HuH-7 (cell line): ENCODE data around the gene AGPAT1.
A peak's percentile ranks its signal among the peaks of the same experiment; 100 is the strongest.
"Not testable (repeated sequence)": the region's sequence is repeated elsewhere in the genome, so short reads cannot be mapped to it uniquely, and the experiment has no call there.

Experiments used
- DNase-seq: peaks from one replicate; pipeline ENCODE4 v3.0.0; 2011; ENCODE audit warnings: low spot score

AGPAT1 gene

DNA sequence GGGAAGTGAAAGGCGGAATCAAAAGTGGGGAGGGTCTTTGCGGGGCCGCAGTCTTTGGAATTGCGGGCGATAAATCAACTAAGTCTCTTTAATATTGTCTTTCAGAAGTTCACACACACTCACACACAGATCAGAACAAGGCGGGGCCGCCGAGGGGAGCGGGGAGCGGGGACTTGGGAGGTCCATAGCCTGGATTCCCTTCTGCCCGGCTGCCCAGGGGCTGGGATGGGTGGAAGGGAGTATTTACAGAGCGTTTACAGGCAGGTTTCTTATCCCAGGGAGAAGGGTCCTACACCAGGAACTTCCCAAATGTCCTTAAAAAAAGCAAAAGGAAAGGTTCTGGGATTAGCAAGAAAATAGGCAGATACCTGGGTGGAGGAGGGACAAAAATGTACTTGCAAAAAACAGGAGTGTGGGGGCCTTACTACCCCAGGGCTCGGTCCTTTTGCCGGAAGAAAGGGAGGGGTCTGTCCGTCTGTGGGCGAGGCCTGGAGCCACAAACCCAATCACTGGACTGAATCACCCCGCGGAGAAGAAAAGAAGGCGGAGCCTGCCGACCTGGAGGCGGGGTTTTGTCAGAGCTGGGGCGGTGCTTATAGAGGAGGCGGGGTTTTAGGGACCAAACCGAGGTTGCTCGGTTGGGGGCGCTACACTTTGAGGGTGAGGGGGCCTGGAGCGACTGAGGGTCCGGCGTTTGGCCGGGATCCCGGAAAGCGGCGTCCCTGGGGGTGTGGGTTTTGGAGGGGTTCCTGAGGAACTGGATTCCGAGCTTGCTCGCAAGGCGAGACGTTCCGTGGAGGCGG, 27.4 kb downstream of the AGPAT1 start:
- no peak for DNase-seq

DNA sequence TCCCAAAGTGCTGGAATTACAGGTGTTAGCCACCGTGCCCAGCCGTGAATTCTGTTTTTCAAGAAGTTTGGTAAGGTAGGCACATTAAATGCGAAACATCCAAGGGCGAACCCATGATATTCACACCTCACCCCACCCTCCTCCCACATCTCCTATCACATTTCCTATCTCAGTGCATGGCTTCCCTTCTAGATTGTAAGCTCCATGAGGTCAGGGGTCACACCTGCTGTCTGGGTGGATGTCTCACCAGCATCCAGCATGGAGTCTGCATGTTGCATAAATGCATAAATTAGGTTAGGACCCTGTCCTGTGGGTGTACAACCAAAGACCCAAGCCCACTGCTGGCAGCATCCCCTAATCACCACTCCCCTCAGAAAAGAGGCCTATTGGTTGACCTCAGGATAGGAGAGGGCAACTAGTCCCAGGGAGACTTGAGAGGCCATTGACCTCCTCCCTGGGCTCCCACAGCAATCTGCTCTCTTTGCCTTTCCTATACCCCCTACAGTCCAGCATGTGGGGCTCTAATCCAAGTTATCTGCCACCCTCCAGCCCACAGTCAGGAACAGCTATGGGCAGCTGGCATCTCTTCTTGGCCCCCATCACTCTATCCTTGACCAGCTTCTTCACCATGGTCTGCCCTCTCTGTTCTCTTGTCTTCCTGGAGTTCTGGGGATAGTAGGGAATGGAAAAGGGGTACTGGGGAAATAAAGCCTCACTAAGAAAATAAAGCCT, 28.3 kb downstream of the AGPAT1 start:
- DNase-seq = no peak

DNA sequence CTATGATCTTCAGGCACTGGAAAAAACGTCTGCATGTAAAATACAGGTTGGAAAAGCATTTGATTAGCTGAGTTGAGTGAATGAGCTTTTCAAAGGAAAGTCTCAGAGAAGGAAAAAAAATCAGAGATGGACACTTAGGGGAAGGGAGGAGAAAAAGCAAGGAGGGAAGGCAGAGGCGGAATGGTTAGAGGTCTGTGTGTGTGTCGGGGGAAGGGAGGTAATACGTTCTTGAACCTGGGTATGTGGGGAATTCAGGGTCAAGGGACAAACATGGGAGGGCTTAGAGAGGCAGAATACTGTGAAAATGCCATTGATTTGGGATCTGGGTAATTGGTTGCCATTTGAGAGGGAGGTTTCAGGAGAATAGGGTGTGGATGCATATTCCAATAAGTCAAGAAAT, 29.2 kb downstream of the AGPAT1 start:
- no peak for DNase-seq

DNA sequence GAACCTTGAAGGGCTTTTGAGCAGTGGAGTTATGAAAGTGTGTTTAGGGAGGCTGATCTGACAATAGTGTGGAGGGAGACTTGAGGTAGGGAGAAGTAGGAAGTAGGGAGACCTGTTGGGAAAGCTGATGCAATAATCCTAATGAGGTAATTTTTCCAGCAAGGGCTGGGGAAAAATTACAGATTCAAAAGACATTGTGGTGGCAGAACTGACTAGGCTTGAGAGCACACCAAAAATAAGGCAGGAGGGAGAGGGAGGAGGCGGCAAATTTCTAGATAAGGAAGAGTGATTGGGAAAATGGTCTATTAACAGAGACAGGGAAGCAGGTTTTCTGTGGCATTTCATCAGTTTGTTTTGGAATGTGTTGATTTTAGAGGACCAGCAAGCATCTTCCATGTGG, 29.6 kb downstream of the AGPAT1 start:
- no peak for DNase-seq

DNA sequence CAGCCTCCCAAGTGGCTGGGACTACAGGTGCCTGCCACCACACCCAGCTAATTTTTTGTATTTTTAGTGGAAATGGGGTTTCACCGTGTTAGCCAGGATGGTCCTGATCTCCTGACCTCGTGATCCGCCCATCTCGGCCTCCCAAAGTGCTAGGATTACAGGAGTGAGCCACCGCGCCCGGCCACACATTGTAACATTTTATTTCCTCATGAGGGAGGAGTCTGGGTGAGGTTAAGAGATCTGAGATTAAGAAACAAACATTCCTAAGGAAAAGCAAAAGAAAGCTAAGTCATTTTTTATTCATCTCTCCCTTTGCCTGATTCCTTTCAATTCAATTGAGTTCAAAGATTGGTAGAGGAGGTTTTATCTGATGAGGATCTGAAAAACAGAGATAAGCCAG, 31.6 kb downstream of the AGPAT1 start:
- not testable (repeated sequence) for DNase-seq

DNA sequence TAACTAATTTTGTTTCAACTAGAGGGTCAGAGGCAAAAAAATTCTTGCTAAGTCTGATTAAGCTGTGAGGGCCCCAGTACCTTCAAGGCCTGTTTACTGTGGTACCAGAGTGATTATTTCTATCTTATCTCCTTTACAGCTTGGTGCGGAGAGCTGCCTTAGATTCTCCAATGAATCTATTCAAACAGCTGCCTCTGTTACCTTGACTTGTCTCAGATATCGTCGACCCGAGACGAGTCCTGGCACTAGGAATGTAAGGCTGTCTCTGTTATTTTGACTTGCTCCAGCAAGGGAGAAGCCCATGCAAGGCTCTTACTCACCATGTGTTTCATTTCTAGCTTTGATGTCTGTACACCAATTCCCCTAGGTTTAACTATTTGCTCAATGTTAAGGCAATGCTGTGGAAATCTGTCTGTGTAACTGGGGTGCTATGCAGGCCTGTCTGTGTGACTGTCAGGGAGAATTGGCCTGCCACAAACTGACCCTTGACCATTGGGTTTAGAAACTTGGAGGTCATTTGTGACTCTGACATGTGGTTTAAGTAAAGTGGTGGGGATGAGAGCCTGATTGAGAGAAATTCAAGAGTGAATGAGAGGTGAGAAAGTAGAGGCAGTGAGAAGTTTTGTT, 35.4 kb downstream of the AGPAT1 start:
- DNase-seq = no peak

DNA sequence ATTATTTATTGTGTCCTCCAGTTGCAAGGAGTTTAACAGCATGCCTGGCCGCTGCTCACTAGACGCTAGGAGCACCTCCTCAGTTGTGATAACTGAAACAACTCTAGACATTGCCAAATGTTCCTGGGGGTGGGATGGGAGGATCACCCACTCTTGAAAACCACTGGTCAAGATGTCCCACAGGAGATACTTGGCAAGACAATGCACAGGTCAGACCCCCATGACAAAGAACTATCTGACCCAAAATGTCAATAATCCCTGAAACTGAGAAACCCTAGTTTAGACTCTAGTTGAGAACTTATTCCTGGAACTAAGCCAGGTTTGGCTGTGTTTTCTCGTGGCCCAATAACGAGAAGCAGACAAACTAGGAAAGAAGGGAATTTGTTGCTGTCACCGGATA, 36.3 kb downstream of the AGPAT1 start:
- DNase-seq = no peak

DNA sequence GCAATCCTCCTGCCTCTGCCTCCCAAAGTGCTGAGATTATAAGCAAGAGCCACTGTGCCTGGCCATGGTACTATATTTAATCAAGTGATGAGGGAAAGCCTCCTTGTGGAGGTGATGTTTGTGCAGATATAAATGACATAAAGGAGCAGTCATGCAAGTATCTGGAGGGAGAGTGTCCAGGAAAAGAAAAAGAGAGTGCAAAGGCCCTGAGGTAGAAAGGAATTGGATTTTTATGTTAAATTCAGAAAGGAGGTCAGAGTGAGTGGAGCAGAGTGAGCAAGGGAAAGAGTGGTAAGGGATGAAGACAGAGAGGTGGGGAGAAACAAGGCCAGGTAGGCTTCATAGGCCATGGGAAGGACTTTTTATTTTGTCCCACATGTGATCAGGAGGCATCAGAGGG, 38.4 kb downstream of the AGPAT1 start:
- no peak for DNase-seq

DNA sequence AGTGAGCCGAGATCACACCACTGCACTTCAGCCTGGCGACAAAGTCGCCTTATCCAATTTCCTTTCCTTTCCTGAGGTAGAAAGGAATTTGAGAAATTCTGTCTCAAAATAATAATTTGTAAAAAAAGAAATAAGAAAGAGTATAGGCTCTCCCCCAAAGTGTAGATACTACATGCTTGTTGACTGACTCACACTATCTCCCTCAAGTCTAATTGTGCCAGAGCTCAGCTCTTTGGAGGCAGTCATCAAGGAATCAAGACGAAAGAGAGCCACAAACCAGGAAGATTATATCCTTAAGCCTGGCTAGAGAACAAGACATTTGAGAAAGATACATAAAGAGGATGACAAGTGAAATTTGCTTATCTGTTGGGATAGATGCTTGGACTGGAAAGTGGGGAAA, 42.1 kb downstream of the AGPAT1 start:
- DNase-seq = no peak

DNA sequence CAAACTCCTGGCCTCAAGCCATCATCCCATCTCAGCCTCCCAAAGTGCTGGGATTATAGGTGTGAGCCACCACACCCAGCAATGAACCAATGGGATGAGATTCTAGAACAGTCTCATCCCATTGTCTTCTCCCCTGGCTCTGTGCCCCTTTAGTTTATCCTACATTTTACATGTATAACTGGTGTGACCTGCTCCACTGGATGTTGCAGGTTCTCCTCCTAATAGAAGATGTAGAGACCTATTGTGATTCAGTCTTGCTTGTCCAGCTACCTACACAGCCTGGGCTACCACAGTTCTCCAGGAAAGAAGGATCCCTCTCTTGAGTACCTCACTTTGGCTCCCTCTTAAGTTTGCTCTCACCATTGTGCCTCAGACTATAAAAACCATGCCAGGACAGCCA, 43.8 kb downstream of the AGPAT1 start:
- no peak for DNase-seq

DNA sequence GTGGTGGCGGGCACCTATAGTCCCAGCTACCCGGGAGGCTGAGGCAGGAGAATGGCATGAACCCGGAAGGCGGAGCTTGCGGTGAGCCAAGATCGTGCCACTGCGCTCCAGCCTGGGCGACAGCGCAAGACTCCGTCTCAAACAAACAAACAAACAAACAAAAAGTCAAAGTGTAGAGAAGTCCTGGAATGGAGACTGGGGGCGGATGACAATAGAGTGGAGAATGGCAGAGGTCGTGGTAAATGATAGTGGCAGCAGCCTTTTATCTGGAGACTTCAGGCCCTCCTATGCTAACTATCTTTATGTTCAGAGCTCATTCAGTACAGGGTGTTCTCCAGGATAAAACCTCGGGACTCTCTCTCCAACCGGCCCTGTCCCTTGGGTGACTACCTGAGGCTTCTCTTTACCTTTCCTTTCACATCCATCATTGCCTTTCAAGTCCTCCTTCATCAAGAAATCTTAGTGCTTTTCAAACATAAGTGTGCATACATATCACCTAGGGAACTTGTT, 44.4 kb downstream of the AGPAT1 start:
- no peak for DNase-seq

DNA sequence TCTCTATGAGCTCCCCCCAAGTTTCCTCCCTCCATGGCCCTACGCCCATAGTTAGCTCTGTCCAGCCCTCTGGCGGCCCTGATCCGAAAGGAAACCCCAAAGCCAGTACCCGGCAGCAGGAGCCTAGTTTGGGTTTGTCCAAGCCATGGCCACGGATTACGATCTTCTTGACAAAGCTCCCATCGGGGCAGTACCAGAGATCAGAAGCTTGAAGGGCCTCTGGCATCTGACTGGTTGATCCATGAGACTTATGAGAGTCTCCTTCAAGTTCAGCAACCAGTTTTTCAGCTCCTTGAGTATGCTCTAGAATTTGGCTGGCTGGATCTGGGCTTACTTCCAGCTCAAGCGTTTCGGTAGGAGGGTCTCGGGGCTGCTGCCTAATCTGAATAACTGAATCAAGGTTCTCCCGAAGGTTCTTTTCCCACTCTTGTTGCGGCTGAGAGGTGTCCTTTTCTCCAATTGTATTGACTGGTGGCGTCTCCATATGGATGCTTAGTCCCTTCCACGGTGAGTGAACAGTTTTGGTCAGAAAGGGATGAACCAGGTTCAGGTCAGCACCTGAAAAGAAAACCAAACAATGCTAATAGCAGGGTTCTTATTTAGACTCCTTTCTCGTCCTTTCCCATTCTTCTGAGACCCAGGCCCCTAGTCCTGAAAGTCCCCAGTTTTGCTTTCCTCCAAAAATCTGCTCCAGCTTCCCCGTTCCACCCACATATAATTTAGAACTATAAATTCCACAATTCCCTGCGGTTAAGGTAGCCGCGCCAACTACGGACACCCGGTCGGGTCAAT, 46.4 kb downstream of the AGPAT1 start:
- no peak for DNase-seq

DNA sequence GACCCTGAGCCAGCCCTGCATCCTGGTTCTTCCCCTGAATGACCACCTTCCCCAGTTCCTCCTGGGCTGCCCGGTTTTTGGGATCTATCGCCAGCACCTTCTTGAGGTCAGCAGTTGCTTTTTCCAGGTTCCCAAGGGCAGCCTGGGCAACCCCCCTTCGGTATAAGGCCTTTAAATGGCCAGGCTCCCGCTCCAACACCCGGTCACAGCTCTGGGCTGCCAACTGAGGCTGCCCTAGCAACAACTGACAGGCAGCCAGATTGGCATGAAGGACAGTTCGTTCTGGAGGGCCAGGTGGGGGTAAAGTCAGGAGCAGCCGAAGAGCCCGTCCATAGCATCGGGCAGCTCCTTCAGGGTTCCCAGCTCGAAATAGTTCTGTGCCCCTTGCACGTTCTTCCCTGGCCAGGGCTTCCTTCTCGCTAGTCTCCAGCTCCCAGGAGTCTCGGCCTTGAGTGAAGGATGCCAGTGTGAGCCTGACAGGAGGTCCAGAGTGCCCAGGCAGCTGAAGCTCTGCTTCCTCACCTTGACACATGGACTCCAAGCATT, 47.1 kb downstream of the AGPAT1 start:
- DNase-seq = no peak

DNA sequence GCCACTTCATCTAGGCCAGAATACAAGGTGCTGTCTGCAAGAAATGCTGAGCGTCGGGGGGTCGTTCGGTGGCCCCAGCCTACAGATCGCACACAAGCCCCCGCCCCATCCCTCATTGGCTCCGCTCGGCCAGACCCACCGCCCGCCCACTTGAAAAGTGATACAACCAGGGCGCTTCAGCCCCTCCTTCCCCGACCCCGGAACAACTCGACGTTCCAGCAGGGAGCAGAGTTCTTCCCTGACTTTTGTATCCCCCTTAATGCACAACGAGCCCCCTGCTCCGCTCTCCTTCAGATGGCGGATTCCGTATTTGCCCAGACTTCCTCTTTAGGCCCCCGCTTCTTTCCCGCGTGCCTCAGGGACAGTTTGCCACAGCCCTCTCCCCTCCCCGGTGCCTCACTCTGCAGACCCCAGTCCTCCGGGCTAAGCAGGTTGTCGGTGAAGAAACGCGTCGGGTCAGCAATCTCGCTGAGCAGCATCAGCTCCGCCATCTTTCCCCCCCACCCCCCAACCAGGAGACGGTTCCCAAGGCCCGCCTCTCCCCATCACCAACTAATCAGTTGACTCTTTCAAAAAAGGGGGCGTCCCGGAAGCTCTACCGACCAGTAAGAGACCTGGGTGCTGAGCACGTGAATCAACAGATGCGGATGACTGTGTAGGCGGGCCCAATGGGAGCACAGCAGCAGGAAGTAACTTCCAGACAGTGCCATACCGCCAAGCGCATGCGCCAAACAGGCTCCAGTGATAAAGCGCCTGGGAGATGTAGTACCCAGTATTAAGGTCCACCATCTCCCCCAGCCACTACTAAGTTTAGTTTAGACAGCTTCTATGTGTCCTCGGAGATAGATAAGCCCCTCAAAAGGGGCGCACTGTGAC, 47.9 kb downstream of the AGPAT1 start, which contains the start of gene ATF6B:
TSS of gene ATF6B (minus strand) at position 530 of the 876 bp plus-strand sequence. CDS start at position 491, 39 bp downstream.
- DNase-seq = peak; percentile 90

DNA sequence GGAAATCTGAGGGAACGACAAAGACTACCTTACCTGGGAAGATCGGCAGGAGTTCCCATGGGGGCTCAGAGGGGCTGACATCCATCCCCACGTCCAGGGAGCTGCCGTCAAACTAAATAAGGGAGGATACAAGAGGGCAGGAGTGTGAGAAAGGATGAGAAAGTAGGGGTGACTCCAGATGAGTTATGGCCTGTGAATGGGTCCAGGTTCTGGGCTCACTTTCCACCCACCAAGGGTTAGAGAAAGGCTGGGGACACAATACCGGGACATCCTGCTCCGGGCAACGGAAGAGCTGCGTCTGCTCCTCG, 48.5 kb downstream of the AGPAT1 start:
- no peak for DNase-seq

DNA sequence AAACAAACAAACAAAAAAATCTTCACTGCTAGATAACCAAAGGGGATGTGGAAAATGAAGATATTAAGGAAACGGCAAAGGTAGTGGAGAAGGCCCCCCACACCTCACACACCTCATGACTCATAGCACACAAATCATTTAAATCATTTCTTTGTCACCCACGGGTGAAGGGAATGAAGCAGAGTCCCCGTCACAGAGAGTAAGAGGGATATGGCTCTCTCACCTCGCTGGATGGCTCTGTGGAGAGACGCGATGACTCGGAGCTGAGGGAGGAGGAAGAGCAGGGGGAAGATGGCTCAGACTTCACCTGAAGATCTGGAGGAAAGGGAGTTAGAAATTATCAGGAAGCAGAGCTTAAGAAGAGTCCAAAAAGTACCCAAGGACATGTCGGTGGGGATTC, 49.0 kb downstream of the AGPAT1 start:
- no peak for DNase-seq

DNA sequence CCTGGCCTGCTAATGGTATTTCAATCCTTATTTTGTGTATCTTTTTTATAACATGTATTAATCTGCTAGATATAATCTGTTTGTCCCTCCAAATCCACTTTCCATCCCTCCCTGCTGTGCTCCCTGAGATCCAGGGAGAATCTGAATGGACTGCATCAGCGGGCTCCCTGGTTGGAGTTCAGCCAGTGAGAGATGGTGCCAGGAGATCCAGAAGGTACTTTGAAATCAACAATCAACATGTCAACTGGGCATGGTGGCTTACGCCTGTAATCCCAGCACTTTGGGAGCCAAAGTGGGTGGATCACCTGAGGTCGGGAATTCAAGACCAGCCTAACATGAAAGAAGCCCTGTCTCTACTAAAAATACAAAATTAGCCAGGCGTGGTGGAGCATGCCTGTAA, 52.2 kb downstream of the AGPAT1 start:
- no peak for DNase-seq

DNA sequence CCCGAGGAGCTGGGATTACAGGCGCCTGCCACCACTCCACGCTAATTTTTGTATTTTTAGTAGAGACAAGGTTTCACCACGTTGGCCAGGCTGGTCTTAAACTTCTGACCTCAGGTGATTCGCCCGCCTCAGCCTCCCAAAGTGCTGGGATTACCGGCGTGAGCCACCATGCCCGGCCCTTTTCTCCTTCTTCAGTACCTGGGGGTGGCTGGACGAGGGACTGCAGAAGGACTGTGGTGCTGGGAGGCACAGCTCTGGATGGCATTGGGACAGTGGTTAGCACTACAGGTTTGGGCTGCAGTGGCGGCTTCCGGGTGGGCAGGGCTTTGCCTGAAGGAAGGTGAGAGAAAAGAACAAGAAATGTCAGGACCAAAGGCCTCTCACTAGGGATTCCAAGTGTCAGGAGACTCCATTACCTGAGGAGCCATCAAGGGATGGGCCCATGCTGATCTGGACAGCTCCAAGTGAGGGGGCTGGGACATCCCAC, 55.3 kb downstream of the AGPAT1 start:
- no peak for DNase-seq

DNA sequence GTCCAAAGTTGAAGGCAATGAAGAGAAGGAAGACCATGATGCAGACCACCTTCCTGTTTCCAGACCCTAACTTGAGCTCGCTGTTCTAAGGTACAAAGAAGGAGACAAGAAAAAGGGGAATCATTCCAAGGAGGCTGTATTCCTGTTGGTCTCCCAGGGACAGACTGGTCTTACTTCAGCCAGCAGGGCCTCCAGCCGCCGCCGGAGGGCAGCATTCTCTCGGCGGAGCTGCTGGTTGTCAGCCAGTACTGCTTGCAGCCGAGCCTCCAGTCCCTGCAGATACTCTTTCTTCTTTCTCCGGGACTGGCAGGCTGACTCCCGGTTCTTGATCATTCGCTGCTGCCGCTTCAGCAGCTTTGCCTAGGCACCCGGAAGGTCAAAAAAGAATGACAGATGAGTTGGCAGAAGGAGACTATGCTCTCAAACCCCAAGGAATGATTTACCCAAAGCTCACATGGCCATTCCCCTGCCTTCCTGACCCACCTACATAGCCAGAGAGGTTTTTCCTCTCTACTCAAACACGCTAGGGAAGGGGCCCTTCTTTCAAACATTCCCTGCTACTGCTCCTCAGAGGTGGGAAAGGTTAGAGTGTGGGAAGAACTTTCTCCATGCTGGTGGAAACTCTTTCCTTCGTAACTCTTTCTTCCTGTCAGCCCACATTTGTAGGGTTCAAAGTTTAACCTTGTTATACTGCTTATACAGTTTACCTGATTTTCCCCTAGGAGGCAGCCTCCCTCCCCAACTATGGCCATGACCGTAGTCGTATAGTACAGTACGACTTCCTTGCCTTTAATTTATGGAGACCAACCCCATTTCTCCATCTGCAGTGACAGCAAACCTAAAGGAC, 56.9 kb downstream of the AGPAT1 start:
- peak; percentile 77 for DNase-seq
